Parathyroid adenoma (tissue), 2 donors: ENCODE data around the gene ZNF273.

Experiments used
- H2AFZ ChIP-seq: fragments of 300-600 bp; sonication (generic); one replicate; pipeline ENCODE4 v1.7.0; 2017; ENCODE audit warnings: antibody characterized with exemption, mild to moderate bottlenecking
- H3K27ac ChIP-seq: fragments of 300-600 bp; sonication (generic); one replicate; pipeline ENCODE4 v1.7.0; 2017
- H3K27me3 ChIP-seq: fragments of 300-600 bp; sonication (generic); one replicate; pipeline ENCODE4 v1.7.0; 2017; ENCODE audit warnings: low read length; ENCODE audit not compliant: control insufficient read depth, insufficient read depth
- H3K36me3 ChIP-seq: fragments of 300-600 bp; sonication (generic); one replicate; pipeline ENCODE4 v1.7.0; 2017; ENCODE audit warnings: low read length; ENCODE audit not compliant: control insufficient read depth, insufficient read depth
- H3K4me1 ChIP-seq: fragments of 300-600 bp; sonication (generic); one replicate; pipeline ENCODE4 v1.7.0; 2017; ENCODE audit warnings: control low read depth
- H3K4me2 ChIP-seq: fragments of 300-600 bp; sonication (generic); one replicate; pipeline ENCODE4 v1.7.0; 2017; ENCODE audit warnings: low read length
- H3K4me3 ChIP-seq: fragments of 300-600 bp; sonication (generic); one replicate; pipeline ENCODE4 v1.7.0; 2017; ENCODE audit warnings: low read depth, low read length
- H3K79me2 ChIP-seq: fragments of 300-600 bp; sonication (generic); one replicate; pipeline ENCODE4 v1.7.0; 2017; ENCODE audit warnings: control low read depth
- H3K9ac ChIP-seq: fragments of 300-600 bp; sonication (generic); one replicate; pipeline ENCODE4 v1.7.0; 2017; ENCODE audit warnings: mild to moderate bottlenecking
- H3K9me3 ChIP-seq: fragments of 300-600 bp; sonication (generic); one replicate; pipeline ENCODE4 v1.7.0; 2017; ENCODE audit warnings: low read length; ENCODE audit not compliant: control insufficient read depth
- CTCF ChIP-seq: fragments of 300-600 bp; sonication (generic); IDR thresholded peaks from one replicate; pipeline ENCODE4 v1.7.0; 2017; ENCODE audit warnings: antibody characterized with exemption, mild to moderate bottlenecking
- donor health status: primary hyperparathyroidism.

Gene ZNF273

GRCh38 chr7:64951250-64951848 is 48.3 kb downstream of the ZNF273 start:
- Histone ChIP-seq H3K4me1 (no peaks in the 10 kb centered on the region), H3K27ac (no peak overlapping the region)
- TF ChIP-seq CTCF = peak; percentile 84

DNA sequence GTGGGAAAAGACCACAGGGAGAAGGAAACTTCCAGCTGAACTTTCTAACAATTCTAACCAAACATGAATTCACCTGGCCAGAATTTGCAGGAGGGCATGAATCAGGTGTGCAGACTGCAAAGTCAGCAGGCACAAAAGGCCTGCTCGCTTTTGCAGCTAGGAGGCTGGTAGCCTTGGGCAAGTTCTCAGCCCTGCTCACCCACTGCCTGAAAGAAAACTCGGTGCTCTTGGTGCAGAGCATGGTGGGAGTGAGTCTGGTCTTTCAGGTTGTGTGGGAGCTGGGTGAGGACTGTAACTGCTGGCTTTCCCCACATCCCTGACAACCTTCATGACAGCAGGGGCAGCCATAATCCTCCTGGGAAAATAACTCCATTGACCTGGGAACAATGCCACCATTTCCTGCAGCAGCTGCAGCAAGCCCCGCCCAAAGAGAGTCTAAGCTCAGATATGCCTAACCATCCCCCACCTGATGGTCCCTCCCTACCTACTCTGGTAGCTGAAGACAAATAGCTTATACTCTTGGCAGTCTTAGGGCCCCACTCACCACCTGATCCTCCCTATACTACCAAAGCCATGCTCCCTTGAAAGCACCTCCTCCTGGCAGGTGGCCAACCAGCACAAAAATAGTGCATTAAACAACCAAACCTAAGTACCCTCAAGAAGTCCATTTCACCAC is 56.1 kb downstream of the ZNF273 start:
- no peak for TF ChIP-seq CTCF
- no peaks in the 10 kb centered on the region for H3K9me3 ChIP-seq
- H3K36me3 ChIP-seq = no peaks in the 10 kb centered on the region
- no peak overlapping the region for H3K27ac ChIP-seq
- H3K9ac ChIP-seq = no peak overlapping the region
- no peak overlapping the region for H3K4me3 ChIP-seq
- no peaks in the 10 kb centered on the region for H3K79me2 ChIP-seq
- no peak overlapping the region for H3K4me2 ChIP-seq
- H3K27me3 ChIP-seq = no peaks in the 10 kb centered on the region
- no peak overlapping the region for H2AFZ ChIP-seq
- H3K4me1 ChIP-seq = no peaks in the 10 kb centered on the region

More at GRCh38 chr7:64951250-64951848, 48.3 kb downstream of the ZNF273 start:
- Histone ChIP-seq H3K9me3 (no peaks in the 10 kb centered on the region), H2AFZ (no peak overlapping the region), H3K36me3 (no peaks in the 10 kb centered on the region), H3K27me3 (peaks cover 3% of the 10 kb centered on the region), H3K4me2 (no peak overlapping the region), H3K79me2 (no peaks in the 10 kb centered on the region), H3K9ac (no peak overlapping the region), H3K4me3 (no peak overlapping the region)

DNA sequence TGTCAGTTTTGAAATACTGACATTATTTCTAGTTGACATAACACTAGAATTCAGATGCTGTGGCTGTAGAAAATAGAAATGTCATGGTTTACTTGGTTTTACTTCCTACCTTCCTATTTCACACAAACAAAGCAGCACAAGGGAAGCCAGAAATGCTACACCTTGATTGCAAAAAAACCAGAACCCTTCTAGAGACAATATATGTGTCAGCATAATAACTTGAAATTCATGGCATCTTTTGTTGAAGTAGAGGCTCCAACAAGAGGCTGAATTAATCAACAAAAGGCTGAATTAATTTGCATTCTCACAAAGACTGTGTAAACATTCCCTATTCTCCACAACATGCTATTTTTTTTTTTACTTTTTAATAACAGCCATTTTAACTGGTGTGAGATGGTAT is 62.5 kb downstream of the ZNF273 start:
- Histone ChIP-seq H3K27ac (no peak overlapping the region), H3K4me2 (no peak overlapping the region), H3K4me3 (no peak overlapping the region), H3K9me3 (no peaks in the 10 kb centered on the region), H3K27me3 (no peaks in the 10 kb centered on the region), H3K36me3 (no peaks in the 10 kb centered on the region), H3K9ac (no peak overlapping the region), H3K4me1 (no peaks in the 10 kb centered on the region), H2AFZ (no peak overlapping the region), H3K79me2 (no peaks in the 10 kb centered on the region)
- no peak for TF ChIP-seq CTCF

DNA sequence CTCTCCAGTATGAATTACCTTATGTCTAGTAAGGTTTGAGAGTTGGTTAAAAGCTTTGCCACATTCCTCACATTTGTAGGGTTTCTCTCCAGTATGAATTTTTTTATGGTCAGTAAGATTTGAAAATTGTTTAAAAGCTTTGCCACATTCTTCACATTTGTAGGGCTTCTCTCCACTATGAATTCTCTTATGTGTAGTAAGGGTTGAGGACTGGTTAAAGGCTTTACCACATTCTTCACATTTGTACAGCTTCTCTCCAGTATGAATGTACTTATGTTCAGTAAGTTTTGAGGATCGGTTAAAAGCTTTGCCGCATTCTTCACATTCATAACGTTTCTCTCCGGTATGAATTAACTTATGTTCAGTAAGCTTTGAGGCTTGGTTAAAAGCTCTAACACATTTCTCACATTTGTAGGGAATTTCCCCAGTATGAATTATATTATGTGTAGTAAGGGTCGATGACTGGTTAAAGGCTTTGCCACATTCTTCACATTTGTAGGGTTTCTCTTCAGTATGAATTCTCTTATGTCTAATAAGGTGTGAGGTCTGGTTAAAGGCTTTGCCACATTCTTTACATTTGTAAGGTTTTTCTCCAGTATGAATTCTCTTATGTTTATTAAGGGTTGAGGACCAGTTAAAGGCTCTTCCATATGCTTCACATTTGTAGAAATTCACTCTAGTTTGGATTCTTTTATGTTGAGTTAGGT is 75.6 kb downstream of the ZNF273 start:
- Histone ChIP-seq H3K36me3 (peaks cover 17% of the 10 kb centered on the region), H2AFZ (no peak overlapping the region), H3K27ac (no peak overlapping the region), H3K4me1 (no peaks in the 10 kb centered on the region), H3K9ac (no peak overlapping the region), H3K9me3 (peaks cover 14% of the 10 kb centered on the region), H3K4me2 (no peak overlapping the region), H3K27me3 (no peaks in the 10 kb centered on the region), H3K4me3 (no peak overlapping the region), H3K79me2 (no peaks in the 10 kb centered on the region)
- TF ChIP-seq CTCF = no peak
